Osteoblast (primary cell): ENCODE results near the gene CENPT. TPM values are rescaled to one million over a fixed set of nuclear protein-coding genes. Genes with fewer than 3 reads are reported as not detected.
A peak's percentile ranks its signal among the peaks of the same experiment; 100 is the strongest.

Experiments
- DNase-seq: peaks from one replicate; pipeline ENCODE4 v3.0.0; 2011; ENCODE audit warnings: low spot score, mixed read lengths; ENCODE audit not compliant: insufficient read length; ENCODE audit errors: missing footprints
- H2AFZ ChIP-seq: 2 replicates; pipeline ENCODE4 v1.6.0; 2011; ENCODE audit warnings: mild to moderate bottlenecking, low read length
- H3K27ac ChIP-seq: 2 replicates; pipeline ENCODE4 v1.5.1; 2011; ENCODE audit warnings: mild to moderate bottlenecking, low read depth, low read length, moderate library complexity
- H3K27me3 ChIP-seq: 2 replicates; pipeline ENCODE4 v1.6.0; 2012; ENCODE audit warnings: mild to moderate bottlenecking, control low read depth, inconsistent platforms, low read length, moderate library complexity; ENCODE audit not compliant: insufficient read depth
- H3K36me3 ChIP-seq: 2 replicates; pipeline ENCODE4 v1.5.1; 2011; ENCODE audit warnings: mild to moderate bottlenecking, low read length, control low read depth, moderate library complexity; ENCODE audit not compliant: insufficient read depth
- H3K4me1 ChIP-seq: 2 replicates; pipeline ENCODE4 v1.5.1; 2011; ENCODE audit warnings: mild to moderate bottlenecking, low read length, control low read depth, moderate library complexity; ENCODE audit not compliant: insufficient read depth
- H3K4me2 ChIP-seq: 2 replicates; pipeline ENCODE4 v1.6.0; 2011; ENCODE audit warnings: mild to moderate bottlenecking, low read length; ENCODE audit not compliant: insufficient read depth
- H3K4me3 ChIP-seq: fragments of 200-600 bp; sonication (generic); 3 replicates; pipeline ENCODE4 v1.5.1; 2012; ENCODE audit warnings: mild to moderate bottlenecking, low read length, inconsistent platforms; ENCODE audit not compliant: insufficient read depth
- H3K79me2 ChIP-seq: 2 replicates; pipeline ENCODE4 v1.6.0; 2012; ENCODE audit warnings: mild to moderate bottlenecking, low read length, control low read depth, inconsistent platforms; ENCODE audit not compliant: insufficient read depth
- H3K9me3 ChIP-seq: 2 replicates; pipeline ENCODE4 v1.5.1; 2011; ENCODE audit warnings: low read depth, low read length, control low read depth
- H4K20me1 ChIP-seq: 2 replicates; pipeline ENCODE4 v1.6.0; 2012; ENCODE audit warnings: mild to moderate bottlenecking, low read length, control low read depth; ENCODE audit not compliant: insufficient read depth
- CTCF ChIP-seq: IDR thresholded peaks from 2 replicates; pipeline ENCODE4 v1.5.1; 2011; ENCODE audit warnings: mild to moderate bottlenecking, low read depth, low read length, moderate library complexity; ENCODE audit errors: extremely low read depth
- total RNA-seq: library from RNA; depleted of rRNA; stranded (reverse); fragments of >200 nt; gene quantifications from 2 replicates; pipeline ENCODE4 v1.2.3, GENCODE V29; 2012

CENPT gene
- total RNA-seq, 1 donor, result 24.2 TPM

- H3K79me2 ChIP-seq, result peaks cover 89% of the 10 kb centered on the region
- H3K27me3 ChIP-seq, result no peaks in the 10 kb centered on the region
- no peak for TF ChIP-seq CTCF
- H3K36me3 ChIP-seq, result peaks cover 7% of the 10 kb centered on the region
- peak overlapping the region; percentile 98 for H3K4me3 ChIP-seq
- no peak for DNase-seq
- peak overlapping the region; percentile 96 for H3K4me2 ChIP-seq
- H3K4me1 ChIP-seq, result peaks cover 37% of the 10 kb centered on the region
- H3K27ac ChIP-seq, result peak overlapping the region; percentile 86
- H2AFZ ChIP-seq, result no peak overlapping the region
- no peaks in the 10 kb centered on the region for H3K9me3 ChIP-seq
- H4K20me1 ChIP-seq, result peaks cover 31% of the 10 kb centered on the region
Measured at GRCh38 chr16:67848118-67848517, 625 bp upstream of the CENPT start.

- peaks cover 26% of the 10 kb centered on the region for H4K20me1 ChIP-seq
- peaks cover 78% of the 10 kb centered on the region for H3K79me2 ChIP-seq
- DNase-seq, result peak; percentile 99
- H3K4me2 ChIP-seq, result peak within 1 kb of the TSS; percentile 96
- peak within 1 kb of the TSS; percentile 86 for H3K27ac ChIP-seq
- no peaks in the 10 kb centered on the region for H3K9me3 ChIP-seq
- peaks cover 7% of the 10 kb centered on the region for H3K36me3 ChIP-seq
- H3K4me3 ChIP-seq, result peak within 1 kb of the TSS; percentile 98
- no peak for TF ChIP-seq CTCF
- peaks cover 42% of the 10 kb centered on the region for H3K4me1 ChIP-seq
- no peaks in the 10 kb centered on the region for H3K27me3 ChIP-seq
- H2AFZ ChIP-seq, result peak within 1 kb of the TSS; percentile 82
Measured at GRCh38 chr16:67846320-67847063, 1.0 kb downstream of the CENPT start, which contains the start of gene NUTF2. NUTF2 (plus strand) TSS chr16:67846933; CDS start chr16:67865131, 18,198 bp downstream.

GRCh38 chr16:67846063-67846319 is 1.5 kb downstream of the CENPT start:
- DNase-seq, result no peak
- H4K20me1 ChIP-seq, result peaks cover 23% of the 10 kb centered on the region
- TF ChIP-seq CTCF, result no peak
- H3K4me3 ChIP-seq, result peak overlapping the region; percentile 98
- H3K79me2 ChIP-seq, result peaks cover 74% of the 10 kb centered on the region
- H3K4me1 ChIP-seq, result peaks cover 44% of the 10 kb centered on the region
- H3K4me2 ChIP-seq, result peak overlapping the region; percentile 87
- H3K9me3 ChIP-seq, result no peaks in the 10 kb centered on the region
- peak overlapping the region; percentile 86 for H3K27ac ChIP-seq
- peaks cover 7% of the 10 kb centered on the region for H3K36me3 ChIP-seq
- peak overlapping the region; percentile 82 for H2AFZ ChIP-seq
- no peaks in the 10 kb centered on the region for H3K27me3 ChIP-seq

GRCh38 chr16:67845291-67846062 is 2.0 kb downstream of the CENPT start:
- Histone ChIP-seq H2AFZ (peak overlapping the region; percentile 82), H4K20me1 (peaks cover 20% of the 10 kb centered on the region), H3K79me2 (peaks cover 68% of the 10 kb centered on the region), H3K36me3 (peaks cover 7% of the 10 kb centered on the region), H3K9me3 (no peaks in the 10 kb centered on the region), H3K4me2 (peak overlapping the region; percentile 87), H3K27me3 (no peaks in the 10 kb centered on the region), H3K4me3 (peak overlapping the region; percentile 98), H3K4me1 (peaks cover 44% of the 10 kb centered on the region), H3K27ac (peak overlapping the region; percentile 86)
- no peak for DNase-seq
- TF ChIP-seq CTCF, result no peak
